Measurements from ENCODE around the gene POLE3. TPM values are rescaled to one million over a fixed set of nuclear protein-coding genes. Genes with fewer than 3 reads are reported as not detected.
"Not testable (repeated sequence)": the region's sequence is repeated elsewhere in the genome, so short reads cannot be mapped to it uniquely, and the experiment has no call there.

Gene POLE3
- total RNA-seq, 1 experiment from 2014 or later = 114 TPM

DNA sequence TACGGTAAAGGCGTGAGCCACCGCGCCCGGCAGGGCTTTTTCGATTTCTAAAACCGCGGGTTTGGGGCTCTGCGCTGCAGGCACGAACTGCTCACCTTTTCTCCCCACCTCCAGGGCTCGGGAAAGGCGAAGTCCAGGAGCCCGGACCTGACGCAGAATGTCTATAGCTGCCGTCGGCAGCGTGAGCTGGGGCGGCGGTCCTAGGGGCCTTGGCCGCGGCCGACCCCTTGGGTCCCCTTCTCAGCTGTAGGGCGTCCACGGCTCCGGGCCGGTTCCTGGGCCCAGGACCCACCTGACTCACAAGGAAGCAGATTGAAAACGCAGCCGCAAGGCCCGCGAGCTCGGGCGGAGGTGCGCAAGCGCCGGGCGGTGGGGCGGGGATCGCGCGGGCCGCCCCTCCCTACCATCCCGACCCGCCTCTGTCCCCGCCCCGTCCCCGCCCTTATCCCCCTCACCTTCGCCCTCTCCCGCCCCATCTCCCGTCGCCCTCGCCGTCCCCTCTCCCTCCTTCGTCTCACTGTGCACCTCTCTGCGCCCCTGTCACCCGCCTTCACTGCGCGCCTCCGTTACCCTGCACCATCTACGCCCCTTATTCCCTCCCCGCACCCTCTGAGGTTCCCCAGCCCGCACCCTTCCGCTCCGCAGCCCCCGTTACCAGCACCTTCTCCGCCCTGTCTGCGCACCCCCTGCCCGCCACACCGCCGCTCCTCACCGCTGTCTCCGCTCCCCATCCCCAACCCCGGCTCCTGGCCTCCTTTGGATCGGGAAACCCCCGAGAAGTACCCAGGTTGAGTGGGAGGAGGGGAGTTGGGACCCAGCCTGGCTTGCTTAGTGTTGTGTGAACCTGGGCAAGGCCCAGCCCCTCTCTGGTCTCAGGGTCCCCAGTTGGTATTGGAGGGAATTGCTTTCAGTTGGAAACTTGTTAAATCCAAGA, 33.6 kb downstream of the POLE3 start, which contains the start of gene HDHD3:
Gene HDHD3, minus strand, starts transcription at position 353 of the 934 bp plus-strand sequence. CDS start 2,632 bp downstream, outside the sequence.
- DNase-seq (ENCODE audit: low read depth) = peak; percentile 73

DNA sequence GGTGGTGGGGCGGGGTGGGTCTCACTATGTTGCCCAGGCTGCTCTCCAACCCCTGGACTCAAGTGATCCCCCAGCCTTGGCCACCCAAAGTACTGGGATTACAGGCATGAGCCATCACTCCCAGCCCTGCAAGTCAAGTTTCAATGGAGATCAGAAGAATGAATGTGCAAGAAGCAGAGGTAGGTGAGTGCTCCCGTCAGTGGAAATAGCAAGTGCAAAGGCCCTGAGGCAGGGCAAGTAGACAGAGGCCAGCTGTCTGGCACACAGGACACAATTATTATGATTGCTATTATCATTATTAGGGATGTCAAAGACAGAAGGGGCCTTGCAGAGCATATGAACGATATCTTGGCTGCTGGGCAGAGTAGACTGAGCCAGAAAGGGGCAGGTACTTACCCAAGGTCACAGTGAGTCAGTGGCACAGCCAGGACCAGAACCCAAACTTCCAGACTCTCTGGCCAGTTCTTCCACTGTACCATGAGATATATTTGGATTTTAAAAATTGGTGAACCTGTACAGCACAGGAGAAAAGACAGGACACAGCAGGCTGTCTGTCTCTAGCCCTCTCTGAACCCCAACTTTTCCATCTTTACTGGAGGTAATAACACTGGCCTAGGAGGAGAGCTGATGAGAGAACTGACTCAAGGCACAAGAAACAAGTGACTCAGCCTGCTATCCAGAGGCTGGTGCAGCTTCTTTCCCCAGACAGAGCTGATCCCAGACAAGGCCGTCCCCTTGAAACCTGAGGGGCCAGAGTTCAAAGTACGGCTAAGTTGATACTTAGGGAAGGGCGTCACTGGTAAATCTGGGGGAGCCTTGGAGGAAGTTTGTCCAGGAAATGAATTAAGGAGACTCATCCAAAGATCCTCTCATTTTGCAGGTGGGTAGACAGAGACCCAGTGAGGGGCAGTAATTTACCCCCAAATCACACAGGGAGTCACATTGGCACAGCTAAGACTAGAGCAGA, 35.1 kb downstream of the POLE3 start:
- DNase-seq (ENCODE audit: low read depth) = no peak

DNA sequence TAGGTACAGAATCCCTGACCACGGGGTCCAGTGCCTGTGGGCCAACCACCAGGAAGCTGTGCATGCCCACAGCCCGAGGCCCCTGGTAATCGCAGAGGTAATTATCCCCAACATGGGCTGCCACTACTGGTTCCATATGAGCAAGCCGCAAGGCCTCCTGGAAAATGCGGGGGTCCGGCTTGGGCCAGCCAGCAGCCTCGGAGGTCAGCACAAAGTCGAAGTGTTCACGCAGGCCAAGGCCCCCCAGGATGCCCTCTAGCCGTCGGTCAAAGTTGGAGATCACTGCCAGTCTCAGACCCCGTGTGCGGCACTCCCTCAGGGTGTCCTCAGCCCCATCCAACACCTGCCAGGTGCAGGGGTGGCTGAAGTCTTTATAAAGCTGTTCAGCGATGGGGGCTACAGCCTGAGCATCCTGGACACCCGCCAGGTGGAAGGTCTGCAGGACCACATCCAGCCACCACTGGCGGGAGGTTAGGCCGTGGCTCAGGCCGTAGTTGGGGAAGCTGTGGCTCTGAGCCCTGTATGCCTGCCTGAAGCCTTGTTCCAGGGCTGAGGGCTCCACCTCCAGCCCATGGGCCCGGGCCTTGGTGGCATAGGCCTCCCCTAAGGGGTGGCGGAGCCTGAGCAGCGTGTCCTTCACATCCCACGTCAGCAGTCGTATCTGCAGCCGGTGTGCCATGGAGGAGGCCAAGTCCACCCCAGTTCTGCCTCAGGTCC, 36.6 kb downstream of the POLE3 start:
- no peak for DNase-seq (ENCODE audit: low read depth)

DNA sequence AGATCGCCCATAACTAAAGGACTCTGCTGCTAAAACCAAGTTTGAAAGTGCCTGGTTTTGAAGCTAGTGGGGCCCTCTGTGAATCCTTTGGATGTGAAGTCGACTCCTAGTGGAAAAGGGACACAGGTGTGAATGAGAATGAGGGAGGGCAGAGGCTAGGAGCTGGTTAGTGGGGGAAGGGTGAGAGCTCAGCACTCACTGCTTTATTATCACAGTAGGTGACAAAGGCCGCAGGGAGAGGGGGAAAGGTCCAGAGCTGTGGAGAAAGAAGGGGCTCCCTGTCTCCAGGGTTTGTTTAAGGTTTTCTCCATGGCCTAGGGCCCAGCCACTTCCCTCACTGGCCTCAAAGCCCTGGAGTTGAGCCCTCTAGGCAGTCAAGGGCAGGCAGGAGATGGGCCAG, 37.2 kb downstream of the POLE3 start:
- DNase-seq (ENCODE audit: low read depth) = no peak

DNA sequence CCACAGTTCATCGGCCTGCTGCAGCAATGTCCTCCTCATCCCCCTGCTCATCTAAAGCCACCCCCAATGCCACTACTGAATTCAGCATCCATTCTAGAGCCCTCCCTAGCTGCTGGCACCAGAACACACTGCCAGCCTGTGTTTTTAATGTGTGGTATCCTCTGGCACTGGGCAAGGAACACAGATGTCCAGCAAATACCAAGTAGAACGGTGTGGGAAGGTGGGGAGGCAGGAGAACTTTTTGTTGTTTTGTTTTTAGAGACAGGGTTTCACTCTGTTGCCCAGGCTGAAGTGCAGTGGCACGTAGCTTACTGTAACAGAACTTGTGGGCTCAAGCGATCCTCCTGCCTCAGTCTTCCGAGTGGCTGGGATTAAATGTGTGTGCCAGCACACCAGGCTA, 38.4 kb downstream of the POLE3 start:
- DNase-seq (ENCODE audit: low read depth) = no peak

DNA sequence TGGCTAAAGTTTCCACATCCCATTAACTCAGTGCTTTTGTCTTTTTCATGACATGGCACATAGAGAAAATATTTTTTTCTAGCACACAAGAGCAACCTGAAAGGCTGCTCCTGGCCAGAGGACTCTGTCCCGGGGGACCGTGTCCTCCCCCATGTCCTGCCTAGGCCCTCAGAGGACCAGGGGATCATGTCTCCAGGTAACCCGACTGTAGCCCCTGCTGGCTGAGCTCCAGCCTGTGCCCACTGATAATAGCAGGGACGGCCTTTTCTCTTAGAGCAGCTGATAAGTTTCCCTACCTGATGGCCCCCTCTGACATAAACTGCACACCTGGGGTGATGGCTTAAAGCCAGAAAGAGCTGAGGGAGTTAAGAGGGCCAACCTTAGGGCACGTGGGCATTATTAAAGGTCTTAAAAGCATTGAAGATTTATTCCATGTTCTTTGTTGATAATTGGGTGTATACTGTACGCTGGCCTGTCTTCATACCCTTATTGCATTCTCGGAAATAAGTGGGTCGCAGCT, 39.6 kb downstream of the POLE3 start:
- no peak for DNase-seq (ENCODE audit: low read depth)

DNA sequence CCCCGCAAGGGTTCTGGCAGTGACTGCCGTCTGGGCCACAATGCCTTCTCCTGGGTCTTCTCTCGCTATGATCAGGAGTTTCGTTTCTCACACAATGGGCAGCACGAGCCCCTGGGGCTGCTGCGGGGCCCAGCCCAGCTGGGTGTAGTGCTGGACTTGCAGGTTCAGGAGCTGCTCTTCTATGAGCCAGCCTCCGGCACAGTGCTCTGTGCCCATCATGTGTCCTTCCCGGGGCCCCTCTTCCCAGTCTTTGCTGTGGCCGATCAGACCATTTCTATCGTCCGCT, 40.7 kb downstream of the POLE3 start:
- DNase-seq (ENCODE audit: low read depth) = no peak

DNA sequence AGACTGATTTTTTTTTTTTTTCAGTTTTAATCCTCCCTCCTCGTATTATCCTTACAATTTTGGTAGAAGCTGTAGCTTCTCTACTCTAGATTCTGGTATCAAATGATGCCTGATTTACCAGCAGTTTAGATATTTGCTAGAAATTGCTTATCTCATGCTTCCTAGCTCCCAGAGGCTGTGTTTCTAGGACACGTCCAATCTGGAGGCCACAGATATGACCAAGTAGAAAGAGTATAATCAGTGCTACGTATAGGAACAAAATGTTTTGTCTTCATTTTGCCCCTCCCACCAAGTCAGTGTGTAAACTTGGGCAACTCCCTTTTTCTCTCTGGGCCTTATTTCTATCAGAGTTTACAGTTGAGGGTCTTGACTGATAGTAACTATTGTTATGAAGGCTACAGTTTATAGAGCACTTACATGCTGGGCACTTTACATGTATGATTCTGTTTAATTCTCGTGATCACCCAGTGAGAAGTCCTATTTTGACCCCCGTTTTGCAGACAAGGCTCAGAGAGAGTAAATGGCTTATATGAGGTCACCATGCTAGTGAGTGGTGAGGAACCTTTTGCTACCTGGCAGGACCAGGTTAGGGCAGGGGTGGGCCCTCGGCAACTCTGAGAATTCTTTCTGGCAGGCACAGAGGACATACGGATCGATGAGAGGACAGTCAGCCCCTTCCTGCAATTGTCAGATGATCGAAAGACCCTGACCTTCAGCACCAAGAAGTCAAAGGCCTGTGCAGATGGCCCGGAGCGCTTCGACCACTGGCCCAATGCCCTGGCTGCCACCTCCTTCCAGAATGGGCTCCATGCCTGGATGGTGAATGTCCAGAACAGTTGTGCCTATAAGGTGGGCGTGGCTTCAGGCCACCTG, 41.3 kb downstream of the POLE3 start:
- no peak for DNase-seq (ENCODE audit: low read depth)

DNA sequence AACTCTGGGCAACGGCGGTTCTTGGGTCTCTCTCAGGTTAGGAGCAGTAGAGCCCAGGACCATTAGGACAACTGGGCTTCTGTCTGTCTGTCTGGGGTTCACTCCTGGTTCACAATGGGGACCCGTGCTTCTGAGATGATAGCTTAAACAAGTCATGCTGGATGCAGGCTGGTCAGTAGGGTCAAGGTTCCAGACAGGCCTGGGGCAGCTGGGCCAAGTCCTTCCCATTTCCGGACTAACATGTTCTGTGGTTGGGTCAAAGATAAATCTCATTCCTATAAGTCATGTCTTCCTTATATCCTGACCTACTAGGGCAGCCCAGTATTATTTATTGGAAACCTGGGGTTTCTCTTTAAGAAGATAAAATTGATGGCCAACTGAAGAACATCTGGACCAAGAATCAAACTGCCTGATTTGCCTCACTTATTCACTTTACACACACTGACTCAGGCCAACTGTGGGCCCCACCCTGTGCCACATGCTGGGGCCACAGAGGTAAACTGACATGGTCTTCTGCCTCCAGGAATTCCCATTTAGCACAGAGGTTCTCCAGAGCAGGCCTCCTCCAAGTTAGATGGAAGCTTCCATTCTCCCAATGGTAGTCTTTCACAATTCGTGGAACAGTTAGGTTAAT, 42.0 kb downstream of the POLE3 start:
- no peak for DNase-seq (ENCODE audit: low read depth)

DNA sequence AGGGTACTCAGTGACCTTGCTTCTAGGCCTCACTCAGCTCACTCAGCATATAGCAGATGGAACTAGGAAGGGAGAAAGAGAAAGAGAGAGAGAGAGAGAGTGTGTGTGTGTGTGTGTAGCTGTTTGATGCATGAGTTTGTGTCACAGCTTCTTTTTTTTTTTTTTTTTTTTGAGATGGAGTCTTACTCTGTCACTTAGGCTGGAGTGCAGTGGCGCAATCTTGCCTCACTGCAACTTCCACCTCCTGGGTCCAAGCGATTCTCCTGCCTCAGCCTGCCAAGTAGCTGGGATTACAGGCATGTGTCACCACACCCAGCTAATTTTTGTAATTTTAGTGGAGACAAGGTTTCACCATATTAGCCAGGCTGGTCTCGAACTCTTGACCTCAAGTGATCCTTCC, 44.8 kb downstream of the POLE3 start:
- not testable (repeated sequence) for DNase-seq (ENCODE audit: low read depth)

DNA sequence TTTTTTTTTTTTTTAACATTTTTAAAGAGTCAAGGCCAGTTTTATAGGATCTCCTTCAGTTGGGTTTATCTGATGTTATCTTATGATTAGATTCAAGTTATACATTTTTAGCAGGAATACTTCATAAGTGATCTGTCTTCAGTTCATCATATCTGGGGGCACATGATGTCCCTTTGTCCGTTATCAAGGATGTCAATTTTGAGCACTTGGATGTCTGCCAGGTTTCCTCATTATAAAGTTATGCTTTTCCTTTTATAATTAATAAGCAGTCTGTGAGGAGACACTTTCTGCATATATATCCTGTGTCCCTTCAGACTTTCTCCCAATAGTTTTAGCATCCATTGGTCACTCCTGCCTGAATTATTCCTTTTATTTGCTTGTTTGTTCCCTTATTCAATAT, 45.5 kb downstream of the POLE3 start:
- DNase-seq (ENCODE audit: low read depth) = no peak

DNA sequence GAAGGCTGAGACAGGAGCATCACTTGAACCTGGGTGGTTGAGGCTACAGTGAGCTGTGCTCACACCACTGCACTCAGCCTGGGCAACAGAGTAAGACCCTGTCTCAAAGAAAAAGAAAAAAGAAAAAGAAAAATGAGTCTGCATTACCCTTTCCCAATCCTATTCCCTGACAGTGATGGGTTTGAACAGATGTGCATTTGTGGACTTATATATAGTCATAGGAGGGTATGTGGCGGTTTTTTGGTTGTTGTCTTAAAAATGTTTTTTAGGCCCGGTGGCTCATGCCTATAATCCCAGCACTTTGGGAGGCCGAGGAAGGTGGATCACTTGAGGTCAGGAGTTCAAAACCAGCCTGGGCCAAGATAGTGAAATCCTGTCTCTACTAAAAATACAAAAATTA, 47.1 kb downstream of the POLE3 start:
- no peak for DNase-seq (ENCODE audit: low read depth)

DNA sequence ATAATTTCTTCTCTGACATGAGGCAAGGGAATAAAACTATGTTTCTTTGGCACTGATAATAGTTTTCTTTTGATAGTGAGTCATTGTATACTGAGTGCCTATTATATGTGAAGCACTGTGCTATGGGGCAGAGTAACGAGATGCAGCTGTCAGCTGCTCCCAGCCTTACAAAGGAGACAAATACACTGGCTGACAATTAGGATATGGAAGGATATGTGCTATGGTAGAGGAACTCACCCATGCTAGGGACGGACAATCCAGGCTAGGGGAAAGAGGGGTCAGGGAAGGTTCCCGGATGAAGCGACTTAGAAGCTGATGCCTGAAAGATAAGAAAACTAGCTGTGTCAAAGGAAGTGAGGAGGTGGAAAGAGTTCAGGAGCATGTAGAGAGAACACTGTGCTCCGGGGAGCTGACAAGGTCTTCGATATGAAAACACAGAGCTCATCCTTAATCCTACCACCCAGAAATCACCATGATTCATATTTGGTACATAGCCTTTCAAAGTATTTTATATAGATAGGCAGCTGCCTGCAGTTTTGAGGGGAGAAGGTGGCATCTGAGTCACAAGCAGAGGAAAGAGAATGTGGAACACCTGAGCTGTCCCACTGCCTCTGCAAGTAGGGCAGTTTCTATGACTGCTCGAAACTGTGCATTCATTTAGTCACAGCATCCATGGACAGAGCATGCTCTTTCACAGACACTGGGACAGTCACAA, 49.0 kb downstream of the POLE3 start:
- no peak for DNase-seq (ENCODE audit: low read depth)

DNA sequence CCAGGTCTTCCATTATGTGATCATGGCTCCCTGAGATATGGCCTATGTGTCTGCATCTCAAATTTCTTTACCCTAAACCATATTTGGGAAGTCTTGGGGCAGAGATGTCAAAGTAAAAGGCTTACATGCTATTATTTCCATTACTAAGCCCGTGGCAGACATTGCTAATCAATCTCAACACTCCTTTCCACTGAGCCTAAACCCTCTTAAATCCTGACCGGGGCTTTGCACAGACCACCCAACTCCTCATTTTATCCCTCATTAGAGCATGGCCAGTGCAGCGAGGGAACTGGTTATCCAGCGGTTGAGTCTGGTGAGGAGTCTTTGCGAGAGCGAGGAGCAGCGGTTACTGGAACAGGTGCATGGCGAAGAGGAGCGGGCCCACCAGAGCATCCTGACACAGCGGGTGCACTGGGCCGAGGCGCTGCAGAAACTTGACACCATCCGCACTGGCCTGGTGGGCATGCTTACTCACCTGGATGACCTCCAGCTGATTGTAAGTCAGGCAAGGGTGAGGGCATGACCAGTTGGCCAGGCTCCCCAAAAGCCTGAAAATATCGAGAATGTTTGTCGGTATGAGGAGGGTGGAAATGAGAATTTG, 50.1 kb downstream of the POLE3 start:
- no peak for DNase-seq (ENCODE audit: low read depth)

DNA sequence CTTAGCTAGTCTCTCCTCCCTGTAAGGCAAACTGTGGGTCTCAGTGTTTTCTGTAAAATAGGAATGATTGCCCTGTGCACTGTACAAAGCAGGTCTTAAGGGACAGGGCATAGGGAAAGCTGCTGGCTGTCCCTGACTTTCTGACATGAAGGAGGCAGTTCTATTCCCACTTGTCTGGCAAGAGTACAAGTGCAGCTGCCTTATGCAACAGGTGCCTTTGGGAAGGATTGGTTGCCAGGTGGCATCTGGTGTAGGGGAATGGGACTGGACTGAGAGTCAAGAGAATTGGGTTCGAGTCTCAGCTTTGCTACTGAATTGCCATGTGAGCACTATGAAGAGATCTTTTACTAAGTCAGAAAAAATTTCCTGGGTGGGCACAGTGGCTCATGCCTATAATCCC, 51.1 kb downstream of the POLE3 start:
- no peak for DNase-seq (ENCODE audit: low read depth)
